ENCODE measurements around the gene FSTL3.

DNA sequence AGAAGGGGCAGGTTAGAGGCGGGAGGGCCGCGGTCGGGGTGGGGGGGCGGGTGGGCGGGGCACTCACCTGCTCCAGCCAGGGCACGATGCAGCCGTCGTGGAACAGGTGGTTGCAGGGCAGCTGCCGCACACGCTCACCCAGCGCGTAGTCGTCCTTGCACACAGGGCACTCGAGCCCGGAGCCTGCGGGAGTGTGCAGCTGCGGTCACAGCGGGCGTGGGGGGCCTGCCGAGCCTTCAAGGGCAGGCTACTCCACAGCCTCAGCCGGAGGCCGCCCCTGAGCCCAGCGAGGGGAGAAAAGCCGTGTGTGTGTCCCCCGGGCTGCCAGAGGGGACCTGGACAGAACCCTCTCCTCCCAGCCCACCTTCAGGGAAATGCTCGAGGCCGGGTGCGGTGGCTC, 27.9 kb upstream of the FSTL3 start:
- no peak for TF ChIP-seq POLR2A (IDR thresholded peaks at IDR 0.05)
- TF ChIP-seq, protein P1, sequence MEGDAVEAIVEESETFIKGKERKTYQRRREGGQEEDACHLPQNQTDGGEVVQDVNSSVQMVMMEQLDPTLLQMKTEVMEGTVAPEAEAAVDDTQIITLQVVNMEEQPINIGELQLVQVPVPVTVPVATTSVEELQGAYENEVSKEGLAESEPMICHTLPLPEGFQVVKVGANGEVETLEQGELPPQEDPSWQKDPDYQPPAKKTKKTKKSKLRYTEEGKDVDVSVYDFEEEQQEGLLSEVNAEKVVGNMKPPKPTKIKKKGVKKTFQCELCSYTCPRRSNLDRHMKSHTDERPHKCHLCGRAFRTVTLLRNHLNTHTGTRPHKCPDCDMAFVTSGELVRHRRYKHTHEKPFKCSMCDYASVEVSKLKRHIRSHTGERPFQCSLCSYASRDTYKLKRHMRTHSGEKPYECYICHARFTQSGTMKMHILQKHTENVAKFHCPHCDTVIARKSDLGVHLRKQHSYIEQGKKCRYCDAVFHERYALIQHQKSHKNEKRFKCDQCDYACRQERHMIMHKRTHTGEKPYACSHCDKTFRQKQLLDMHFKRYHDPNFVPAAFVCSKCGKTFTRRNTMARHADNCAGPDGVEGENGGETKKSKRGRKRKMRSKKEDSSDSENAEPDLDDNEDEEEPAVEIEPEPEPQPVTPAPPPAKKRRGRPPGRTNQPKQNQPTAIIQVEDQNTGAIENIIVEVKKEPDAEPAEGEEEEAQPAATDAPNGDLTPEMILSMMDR (IDR thresholded peaks at IDR 0.05 in 4 of 5, conservative IDR thresholded peaks at IDR 0.05 in 1 of 5): no peak
